Chondrocyte (in vitro differentiated cells): ENCODE measurements around the gene LRRC32. TPM values are rescaled to one million over a fixed set of nuclear protein-coding genes. Genes with fewer than 3 reads are reported as not detected.

Experiments used
- DNase-seq: peaks from one replicate; pipeline ENCODE4 v3.0.0; 2021; ENCODE audit warnings: mixed read lengths, low spot score
- H3K27ac Mint-ChIP-seq: one replicate; pipeline ENCODE4 v1.8.0; 2021; ENCODE audit warnings: mild to moderate bottlenecking, moderate library complexity, mixed read lengths; ENCODE audit not compliant: unreplicated experiment
- H3K27me3 Mint-ChIP-seq: 2 replicates; pipeline ENCODE4 v1.8.0; 2021; ENCODE audit warnings: low read depth, mixed read lengths
- H3K36me3 Mint-ChIP-seq: 2 replicates; pipeline ENCODE4 v1.8.0; 2021; ENCODE audit warnings: low read depth, mixed read lengths
- H3K4me1 Mint-ChIP-seq: 2 replicates; pipeline ENCODE4 v1.8.0; 2021; ENCODE audit warnings: low read depth, mild to moderate bottlenecking, mixed read lengths
- H3K4me3 Mint-ChIP-seq: one replicate; pipeline ENCODE4 v1.8.0; 2021; ENCODE audit warnings: mild to moderate bottlenecking, moderate library complexity, mixed read lengths; ENCODE audit not compliant: unreplicated experiment
- H3K9me3 Mint-ChIP-seq: 2 replicates; pipeline ENCODE4 v1.8.0; 2021; ENCODE audit warnings: low read depth, mixed read lengths
- total RNA-seq: library from RNA; stranded (reverse); gene quantifications from 3 replicates; pipeline ENCODE4 v1.2.1, GENCODE V29; 2021
- TF ChIP-seq, protein P1 (sequence below): fragments of 200-600 bp; sonication (generic); IDR thresholded peaks from 2 replicates; pipeline ENCODE4 v1.5.0; 2021; ENCODE audit warnings: antibody characterized with exemption, mild to moderate bottlenecking, moderate library complexity

The LRRC32 gene
- total RNA-seq, 1 donor from 2014 or later, result 367 TPM

DNA sequence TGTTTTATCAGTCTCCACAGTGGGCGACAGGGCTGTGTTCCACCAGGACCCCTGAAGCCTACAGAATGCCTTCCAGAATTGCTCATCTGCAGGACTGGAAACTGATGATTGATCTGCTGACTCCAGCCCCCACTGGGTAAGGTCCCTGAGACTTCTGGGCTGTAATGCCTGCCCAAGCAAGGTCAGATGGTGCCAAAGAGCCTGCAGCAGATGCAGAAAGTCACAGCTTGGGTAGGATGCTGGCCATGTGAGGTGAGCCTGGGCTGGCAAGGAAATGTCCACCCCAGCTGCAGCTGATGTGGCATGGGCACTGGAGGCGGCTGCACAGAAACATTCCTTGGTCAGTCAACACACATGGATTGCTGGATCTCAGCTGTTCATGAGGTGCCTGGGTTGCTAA, 30.9 kb downstream of the LRRC32 start:
- DNase-seq, result peak; percentile 44
- Mint-ChIP-seq H3K27ac (no peak overlapping the region), H3K27me3 (peaks cover 9% of the 10 kb centered on the region)

DNA sequence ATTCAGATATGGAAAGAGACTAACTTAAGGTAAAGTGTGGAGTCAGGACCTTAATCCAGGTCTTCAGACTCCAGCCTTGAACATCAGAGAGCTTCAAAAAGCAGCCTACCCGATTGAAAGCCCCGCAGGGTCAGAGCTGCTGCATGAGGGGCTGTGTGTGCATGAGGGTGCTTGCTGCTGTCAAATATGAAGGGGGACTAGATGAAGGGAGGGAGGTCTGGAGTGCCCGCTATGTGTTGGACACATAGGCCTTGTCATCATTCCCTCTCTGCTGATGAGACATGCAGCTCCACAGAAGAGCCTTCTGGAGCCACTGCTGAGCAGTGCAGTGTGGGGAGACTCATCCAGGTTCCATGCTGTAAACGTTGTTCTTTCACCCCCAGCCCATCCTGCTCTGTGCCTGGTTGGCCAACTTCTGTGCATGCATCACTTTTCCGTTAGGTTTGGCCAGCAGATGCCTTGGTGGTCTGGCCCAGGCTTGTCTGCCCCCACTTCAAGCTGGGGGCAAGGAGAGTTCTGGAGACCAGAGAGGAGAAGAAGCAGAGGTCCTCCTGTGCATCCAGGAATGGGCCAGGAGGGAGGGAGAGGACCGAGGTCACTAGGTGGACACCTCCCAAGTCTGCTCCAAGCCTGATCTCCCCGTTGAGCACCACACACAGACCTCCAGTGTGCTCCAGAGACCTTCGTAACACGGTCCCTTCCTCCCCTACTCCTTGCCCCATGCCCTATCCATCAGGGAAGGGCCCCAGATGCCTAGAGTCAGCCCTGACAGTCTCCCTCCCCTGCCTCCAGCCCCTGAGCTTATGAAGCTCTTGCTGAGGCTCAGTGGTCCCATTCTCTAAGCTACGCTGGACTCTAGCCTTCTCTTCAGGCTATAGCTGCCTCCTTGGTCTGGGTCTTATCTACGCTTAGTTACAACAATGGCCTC, 32.0 kb downstream of the LRRC32 start:
- H3K36me3 Mint-ChIP-seq, result no peaks in the 10 kb centered on the region
- no peaks in the 10 kb centered on the region for H3K9me3 Mint-ChIP-seq
- H3K27ac Mint-ChIP-seq, result no peak overlapping the region
- TF ChIP-seq, protein P1, sequence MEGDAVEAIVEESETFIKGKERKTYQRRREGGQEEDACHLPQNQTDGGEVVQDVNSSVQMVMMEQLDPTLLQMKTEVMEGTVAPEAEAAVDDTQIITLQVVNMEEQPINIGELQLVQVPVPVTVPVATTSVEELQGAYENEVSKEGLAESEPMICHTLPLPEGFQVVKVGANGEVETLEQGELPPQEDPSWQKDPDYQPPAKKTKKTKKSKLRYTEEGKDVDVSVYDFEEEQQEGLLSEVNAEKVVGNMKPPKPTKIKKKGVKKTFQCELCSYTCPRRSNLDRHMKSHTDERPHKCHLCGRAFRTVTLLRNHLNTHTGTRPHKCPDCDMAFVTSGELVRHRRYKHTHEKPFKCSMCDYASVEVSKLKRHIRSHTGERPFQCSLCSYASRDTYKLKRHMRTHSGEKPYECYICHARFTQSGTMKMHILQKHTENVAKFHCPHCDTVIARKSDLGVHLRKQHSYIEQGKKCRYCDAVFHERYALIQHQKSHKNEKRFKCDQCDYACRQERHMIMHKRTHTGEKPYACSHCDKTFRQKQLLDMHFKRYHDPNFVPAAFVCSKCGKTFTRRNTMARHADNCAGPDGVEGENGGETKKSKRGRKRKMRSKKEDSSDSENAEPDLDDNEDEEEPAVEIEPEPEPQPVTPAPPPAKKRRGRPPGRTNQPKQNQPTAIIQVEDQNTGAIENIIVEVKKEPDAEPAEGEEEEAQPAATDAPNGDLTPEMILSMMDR, result no peak
- peaks cover 3% of the 10 kb centered on the region for H3K4me1 Mint-ChIP-seq
- H3K4me3 Mint-ChIP-seq, result no peak overlapping the region
- DNase-seq, result peak; percentile 42
- H3K27me3 Mint-ChIP-seq, result peaks cover 9% of the 10 kb centered on the region

More for the DNA sequence above, 30.9 kb downstream of the LRRC32 start:
- H3K36me3 Mint-ChIP-seq, result no peaks in the 10 kb centered on the region
- H3K4me1 Mint-ChIP-seq, result peaks cover 3% of the 10 kb centered on the region
- no peak overlapping the region for H3K4me3 Mint-ChIP-seq
- peaks cover 5% of the 10 kb centered on the region for H3K9me3 Mint-ChIP-seq
- TF ChIP-seq, protein P1, result no peak

DNA sequence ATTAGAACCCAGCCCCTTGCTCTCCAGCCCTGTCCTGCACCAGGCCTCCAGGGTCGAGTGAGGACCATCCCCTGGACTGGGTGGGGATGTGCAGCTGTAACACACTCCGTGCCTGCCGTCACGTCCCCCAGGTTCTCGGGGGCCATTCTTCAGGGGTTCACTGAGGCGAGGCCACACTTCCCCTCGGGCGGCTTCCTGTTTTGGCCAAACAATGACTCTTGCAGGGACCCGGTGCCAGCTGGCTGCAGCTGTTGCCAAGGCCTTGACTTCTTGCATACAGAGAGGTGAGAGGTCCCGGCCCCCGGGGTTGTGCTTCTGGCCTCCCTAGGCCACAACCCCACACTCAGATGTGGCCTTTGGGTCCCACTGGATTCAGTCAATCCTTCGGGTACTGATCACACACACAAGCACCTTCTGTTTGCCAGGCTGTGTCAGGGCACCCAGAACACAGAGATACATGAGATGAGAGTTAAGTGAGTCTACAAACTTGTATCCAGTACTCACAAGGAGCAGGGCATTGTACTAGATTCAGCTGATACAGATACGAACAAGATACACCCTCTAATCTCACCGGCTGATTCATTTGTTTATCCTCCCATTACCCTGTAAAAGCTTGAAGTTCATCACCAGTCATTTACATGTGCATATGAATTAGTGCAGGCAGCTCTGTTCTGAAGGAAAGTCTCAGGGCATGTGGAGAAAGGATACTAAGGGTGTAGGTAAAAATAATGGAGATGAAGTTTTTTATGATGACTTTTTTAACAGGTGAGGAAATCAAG, 32.9 kb downstream of the LRRC32 start:
- no peaks in the 10 kb centered on the region for H3K9me3 Mint-ChIP-seq
- H3K4me3 Mint-ChIP-seq, result no peak overlapping the region
- TF ChIP-seq, protein P1, result no peak
- peaks cover 3% of the 10 kb centered on the region for H3K4me1 Mint-ChIP-seq
- peaks cover 6% of the 10 kb centered on the region for H3K27me3 Mint-ChIP-seq
- H3K36me3 Mint-ChIP-seq, result no peaks in the 10 kb centered on the region
- H3K27ac Mint-ChIP-seq, result no peak overlapping the region
- DNase-seq, result no peak

DNA sequence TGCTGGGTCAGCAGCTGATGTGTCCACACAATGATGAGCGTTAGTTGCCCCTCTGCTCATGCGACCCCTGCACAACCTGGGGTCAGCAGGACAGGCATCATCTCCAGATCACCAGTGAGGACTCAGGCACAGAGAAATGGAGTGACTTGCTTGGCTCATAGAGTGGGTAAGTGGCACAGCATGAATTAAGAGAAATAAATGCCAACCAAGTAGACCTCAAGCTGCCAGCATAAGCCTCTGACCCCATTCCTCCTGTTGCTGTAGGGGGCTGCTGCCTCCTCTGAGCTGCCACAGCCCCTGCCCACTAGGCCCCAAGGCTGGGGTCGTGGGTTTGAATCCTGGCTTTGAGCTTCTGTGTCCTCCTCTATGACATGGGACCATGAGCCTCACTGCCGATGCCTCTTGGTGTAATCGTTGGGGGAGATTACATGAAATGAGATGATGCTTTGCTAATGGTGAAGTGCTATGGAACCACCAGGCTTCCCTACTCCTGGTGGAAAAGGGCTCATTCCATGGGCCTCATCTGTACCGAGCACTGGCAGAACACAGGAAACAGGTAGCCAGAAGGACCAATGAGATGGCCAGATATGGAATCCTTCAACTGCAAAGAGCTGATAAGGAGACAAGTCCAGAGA, 33.6 kb downstream of the LRRC32 start:
- Mint-ChIP-seq H3K27ac (no peak overlapping the region), H3K9me3 (no peaks in the 10 kb centered on the region), H3K4me1 (peaks cover 3% of the 10 kb centered on the region), H3K36me3 (no peaks in the 10 kb centered on the region), H3K4me3 (no peak overlapping the region), H3K27me3 (peaks cover 5% of the 10 kb centered on the region)
- TF ChIP-seq, protein P1, result no peak
- DNase-seq, result no peak
